ENCODE measurements around the gene ZMYM4. TPM values are rescaled to one million over a fixed set of nuclear protein-coding genes. Genes with fewer than 3 reads are reported as not detected.

ZMYM4 gene
- polyA plus RNA-seq, 1 of the 3 experiments (the other 2 are of a cell fraction) = 12.2 TPM

GRCh38 chr1:35433714-35434113 lies 165.2 kb downstream of the ZMYM4 start:
- ChIA-PET POLR2A (no interaction called here), CTCF (interaction anchor here (3.0 kb wide), 1 partner anchor 17 kb away, joined by 8 read pairs; no protein-coding TSS in a partner anchor)
- no peak overlapping the region for H3K9ac ChIP-seq
- no peak for TF ChIP-seq GATA2 (CRISPR knock-in tag; IDR thresholded peaks at IDR 0.05)
- no peak for TF ChIP-seq MAX (IDR thresholded peaks at IDR 0.05; ENCODE audit: low read depth)
- no peak for TF ChIP-seq CHD2 (IDR thresholded peaks at IDR 0.05; ENCODE audit: low read length, partially characterized antibody)
- no peak for TF ChIP-seq FOSL2 (IDR thresholded peaks at IDR 0.05; ENCODE audit: borderline replicate concordance, low read depth)
- TF ChIP-seq USF1 (IDR thresholded peaks at IDR 0.05; ENCODE audit: borderline replicate concordance, low read depth) = no peak
- TF ChIP-seq FOXM1 (IDR thresholded peaks at IDR 0.05; ENCODE audit: low read depth) = no peak
- TF ChIP-seq CTCF (IDR thresholded peaks at IDR 0.05) = no peak
- TF ChIP-seq IRF3 (IDR thresholded peaks at IDR 0.05; ENCODE audit: low read depth, low read length) = no peak
- TF ChIP-seq TCF12 (IDR thresholded peaks at IDR 0.05) = no peak
- no peak for TF ChIP-seq EZH2phosphoT487 (IDR thresholded peaks at IDR 0.05; ENCODE audit: borderline replicate concordance, low read depth)
- TF ChIP-seq REST (IDR thresholded peaks at IDR 0.05; ENCODE audit: low read depth, low read length) = no peak
- TF ChIP-seq NRF1 (IDR thresholded peaks at IDR 0.05; ENCODE audit: low read depth, low read length) = no peak
- no peak for TF ChIP-seq SMC3 (IDR thresholded peaks at IDR 0.05; ENCODE audit: low read depth, low read length)
- no peak for TF ChIP-seq NFIC (IDR thresholded peaks at IDR 0.05; ENCODE audit: borderline replicate concordance)
- TF ChIP-seq FOXJ3 (CRISPR knock-in tag; IDR thresholded peaks at IDR 0.05) = no peak
- H2AFZ ChIP-seq (ENCODE audit: low read depth) = no peak overlapping the region
- peaks cover 0 to 7% of the 10 kb centered on the region in 2 experiments; a peak in 1 of 4 replicates for H3K4me1 ChIP-seq (ENCODE audit: control insufficient read depth in 1 of 2, insufficient read depth in 2 of 2, low read depth in 1 of 2, low read length in 1 of 2)
- peaks cover 8 to 55% of the 10 kb centered on the region in 2 experiments for H3K36me3 ChIP-seq (replicated peaks in 1 of 2; ENCODE audit: control insufficient read depth in 1 of 2, insufficient read depth in 2 of 2, low read length in 1 of 2)
- DNase-seq = no peak
- H3K9me2 ChIP-seq = no peaks in the 10 kb centered on the region
- no peak overlapping the region for H3K4me3 ChIP-seq (ENCODE audit: low read depth in 2 of 2, low read length in 1 of 2)
- H3F3A ChIP-seq (replicated peaks; ENCODE audit: insufficient read depth) = no peaks in the 10 kb centered on the region
- no peak overlapping the region for H3K4me2 ChIP-seq
- 97% methylated on average over 15 of the region's 15 CpGs for WGBS (ENCODE audit: low lambda C conversion rate)
- H3K27me3 ChIP-seq (ENCODE audit: insufficient read depth) = no peaks in the 10 kb centered on the region
- H3K27ac ChIP-seq (ENCODE audit: low read depth in 2 of 2, low read length in 1 of 2) = no peak overlapping the region
- H3K79me2 ChIP-seq (ENCODE audit: insufficient read depth) = no peaks in the 10 kb centered on the region
- H3K9me3 ChIP-seq = no peaks in the 10 kb centered on the region
- H4K20me1 ChIP-seq (ENCODE audit: insufficient read depth) = no peaks in the 10 kb centered on the region
